Endodermal cell (in vitro differentiated cells): Measurements from ENCODE around the gene SNCAIP. TPM values are rescaled to one million over a fixed set of nuclear protein-coding genes. Genes with fewer than 3 reads are reported as not detected.

ENCODE experiments used
- DNase-seq: peaks from one replicate; pipeline ENCODE4 v3.0.0-alpha.2; 2017
- H3K27ac ChIP-seq: 2 replicates; pipeline ENCODE4 v1.5.1; 2013; ENCODE audit warnings: mild to moderate bottlenecking, low read depth, low read length, moderate library complexity
- H3K27me3 ChIP-seq: 2 replicates; pipeline ENCODE4 v1.6.1; 2013; ENCODE audit warnings: mild to moderate bottlenecking, low read length, moderate library complexity; ENCODE audit not compliant: insufficient read depth, control insufficient read depth, poor library complexity, severe bottlenecking
- H3K36me3 ChIP-seq: 2 replicates; pipeline ENCODE4 v1.7.0; 2013; ENCODE audit warnings: mild to moderate bottlenecking, low read length, moderate library complexity; ENCODE audit not compliant: control insufficient read depth, insufficient read depth
- H3K4me1 ChIP-seq: one replicate; pipeline ENCODE4 v1.7.0; 2013; ENCODE audit warnings: low read length; ENCODE audit not compliant: control insufficient read depth, insufficient read depth
- H3K4me3 ChIP-seq: 2 replicates; pipeline ENCODE4 v1.5.1; 2013; ENCODE audit warnings: mild to moderate bottlenecking, low read length, moderate library complexity
- H3K9ac ChIP-seq: 2 replicates; pipeline ENCODE4 v1.6.1; 2013; ENCODE audit warnings: mild to moderate bottlenecking, low read length, moderate library complexity; ENCODE audit not compliant: poor library complexity, severe bottlenecking; ENCODE audit errors: extremely low read depth
- H3K9me3 ChIP-seq: 2 replicates; pipeline ENCODE4 v1.6.1; 2013; ENCODE audit warnings: mild to moderate bottlenecking, low read length, moderate library complexity; ENCODE audit not compliant: control insufficient read depth
- H3K27ac Mint-ChIP-seq: 2 replicates; pipeline ENCODE4 v1.8.0; 2020; ENCODE audit warnings: mixed read lengths
- H3K27me3 Mint-ChIP-seq: 2 replicates; pipeline ENCODE4 v1.8.0; 2021; ENCODE audit warnings: mild to moderate bottlenecking, mixed read lengths; ENCODE audit not compliant: insufficient read depth
- H3K36me3 Mint-ChIP-seq: 2 replicates; pipeline ENCODE4 v1.8.0; 2020; ENCODE audit warnings: low read depth, mixed read lengths
- H3K4me1 Mint-ChIP-seq: 2 replicates; pipeline ENCODE4 v1.8.0; 2020; ENCODE audit warnings: mixed read lengths
- H3K4me3 Mint-ChIP-seq: 2 replicates; pipeline ENCODE4 v1.8.0; 2020; ENCODE audit warnings: mild to moderate bottlenecking, moderate library complexity, mixed read lengths
- H3K9me3 Mint-ChIP-seq: 2 replicates; pipeline ENCODE4 v1.8.0; 2020; ENCODE audit warnings: mild to moderate bottlenecking, mixed read lengths
- WGBS, 2 experiments: methylation state at CpG; one replicate each; pipeline versions ENCODE4 v1.1.5 to v1.1.7; 2013; ENCODE audit warnings: missing lambda C conversion rate in 2 of 2, mixed read lengths in 1 of 2; ENCODE audit not compliant: insufficient coverage in 1 of 2, insufficient read length in 1 of 2; 5-methylcytosine and 5-hydroxymethylcytosine counted together
- total RNA-seq, 2 donors: library from RNA; stranded (reverse); fragmentation: NEBNext Ultra II Directional in 1 of 2; extraction: Animal tissue kit (Norgen Biotek cat#: 25700) in 1 of 2; gene quantifications; 2 replicates in 1 of 2; 3 replicates in 1 of 2; pipeline ENCODE4 v1.2.1, GENCODE V29; 2021
- TF ChIP-seq, protein P1 (sequence below): fragments of 200-600 bp; sonication (generic); conservative IDR thresholded peaks from 2 replicates; pipeline ENCODE4 v1.5.0; 2021; ENCODE audit warnings: antibody characterized with exemption, mild to moderate bottlenecking

The SNCAIP gene
- total RNA-seq, 2 donors from 2014 or later, result 1.4 to 2.1 TPM

DNA sequence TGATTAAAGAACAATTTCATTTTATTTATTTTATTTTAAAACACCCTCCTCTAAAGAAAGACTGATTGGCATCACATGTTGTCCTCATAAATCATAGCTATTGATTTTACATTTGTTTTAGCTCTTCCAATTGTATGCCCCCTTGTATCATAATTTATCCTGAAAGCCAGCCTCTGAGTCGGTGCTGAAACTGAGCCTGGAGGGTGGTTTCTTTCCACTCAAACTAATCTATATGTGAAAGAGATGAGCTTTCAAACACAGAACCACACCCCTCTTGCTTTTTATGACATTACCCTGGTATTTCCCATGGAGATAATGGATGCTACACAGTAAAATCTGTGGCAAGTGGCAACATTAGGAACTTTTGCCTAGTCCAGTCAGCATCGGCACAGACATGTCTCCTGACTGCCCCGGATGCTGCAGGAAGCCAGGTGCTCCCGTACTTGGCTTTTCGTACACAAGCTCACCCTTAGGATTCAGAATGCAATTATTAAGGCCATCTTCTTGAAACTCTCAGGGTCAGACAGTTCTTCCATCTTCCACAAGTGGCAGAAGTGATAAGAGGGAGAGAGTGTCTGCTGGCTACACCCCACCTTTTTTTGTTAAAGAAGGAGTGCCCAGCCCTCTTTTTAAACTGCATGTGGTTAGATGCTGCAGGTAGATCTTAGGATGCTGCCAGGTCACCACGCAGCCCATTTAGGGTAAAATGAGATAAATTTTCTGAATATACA is 91.1 kb downstream of the SNCAIP start:
- Mint-ChIP-seq H3K4me3 (no peak overlapping the region), H3K27ac (no peak overlapping the region), H3K9me3 (no peaks in the 10 kb centered on the region), H3K27me3 (no peaks in the 10 kb centered on the region), H3K36me3 (no peaks in the 10 kb centered on the region), H3K4me1 (peaks cover 8% of the 10 kb centered on the region)
- no peaks in the 10 kb centered on the region for H3K27me3 ChIP-seq
- H3K27ac ChIP-seq, result no peak overlapping the region
- H3K9ac ChIP-seq, result no peak overlapping the region
- no peaks in the 10 kb centered on the region for H3K9me3 ChIP-seq
- no peak overlapping the region for H3K4me3 ChIP-seq
- no peaks in the 10 kb centered on the region for H3K4me1 ChIP-seq
- 89% methylated on average over 6 of the region's 6 CpGs; no CpG with 5 or more reads in 1 of the 2 experiments for WGBS, 2 experiments
- H3K36me3 ChIP-seq, result no peaks in the 10 kb centered on the region
- no peak for DNase-seq
- TF ChIP-seq, protein P1, sequence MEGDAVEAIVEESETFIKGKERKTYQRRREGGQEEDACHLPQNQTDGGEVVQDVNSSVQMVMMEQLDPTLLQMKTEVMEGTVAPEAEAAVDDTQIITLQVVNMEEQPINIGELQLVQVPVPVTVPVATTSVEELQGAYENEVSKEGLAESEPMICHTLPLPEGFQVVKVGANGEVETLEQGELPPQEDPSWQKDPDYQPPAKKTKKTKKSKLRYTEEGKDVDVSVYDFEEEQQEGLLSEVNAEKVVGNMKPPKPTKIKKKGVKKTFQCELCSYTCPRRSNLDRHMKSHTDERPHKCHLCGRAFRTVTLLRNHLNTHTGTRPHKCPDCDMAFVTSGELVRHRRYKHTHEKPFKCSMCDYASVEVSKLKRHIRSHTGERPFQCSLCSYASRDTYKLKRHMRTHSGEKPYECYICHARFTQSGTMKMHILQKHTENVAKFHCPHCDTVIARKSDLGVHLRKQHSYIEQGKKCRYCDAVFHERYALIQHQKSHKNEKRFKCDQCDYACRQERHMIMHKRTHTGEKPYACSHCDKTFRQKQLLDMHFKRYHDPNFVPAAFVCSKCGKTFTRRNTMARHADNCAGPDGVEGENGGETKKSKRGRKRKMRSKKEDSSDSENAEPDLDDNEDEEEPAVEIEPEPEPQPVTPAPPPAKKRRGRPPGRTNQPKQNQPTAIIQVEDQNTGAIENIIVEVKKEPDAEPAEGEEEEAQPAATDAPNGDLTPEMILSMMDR, result no peak

DNA sequence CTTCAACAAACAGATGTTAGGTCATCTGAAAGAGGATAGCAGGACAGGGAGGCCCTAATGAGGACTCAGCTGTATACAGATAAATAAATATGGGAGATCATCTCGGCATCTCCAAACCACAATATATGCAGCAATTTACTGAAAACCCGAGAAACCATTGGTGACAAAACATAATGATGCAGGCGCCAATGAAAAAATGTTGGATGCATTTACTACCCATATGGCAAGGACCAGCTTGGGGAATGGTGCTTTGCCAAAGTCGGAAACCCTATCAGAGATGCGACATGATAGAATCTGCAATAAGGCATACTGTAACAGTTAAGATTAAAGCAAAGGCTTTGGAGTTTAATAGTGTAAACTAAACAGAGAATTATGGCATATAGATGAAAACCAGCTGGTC is 92.0 kb downstream of the SNCAIP start:
- Mint-ChIP-seq H3K9me3 (no peaks in the 10 kb centered on the region), H3K4me3 (no peak overlapping the region), H3K27me3 (no peaks in the 10 kb centered on the region), H3K27ac (no peak overlapping the region), H3K36me3 (no peaks in the 10 kb centered on the region), H3K4me1 (peaks cover 8% of the 10 kb centered on the region)
- no peaks in the 10 kb centered on the region for H3K36me3 ChIP-seq
- no peaks in the 10 kb centered on the region for H3K4me1 ChIP-seq
- WGBS, 2 experiments, result 89 to 93% methylated on average over 3 to 5 of the region's 5 CpGs
- no peak overlapping the region for H3K9ac ChIP-seq
- DNase-seq, result no peak
- H3K4me3 ChIP-seq, result no peak overlapping the region
- TF ChIP-seq, protein P1, result no peak
- no peak overlapping the region for H3K27ac ChIP-seq
- no peaks in the 10 kb centered on the region for H3K9me3 ChIP-seq
- H3K27me3 ChIP-seq, result no peaks in the 10 kb centered on the region

DNA sequence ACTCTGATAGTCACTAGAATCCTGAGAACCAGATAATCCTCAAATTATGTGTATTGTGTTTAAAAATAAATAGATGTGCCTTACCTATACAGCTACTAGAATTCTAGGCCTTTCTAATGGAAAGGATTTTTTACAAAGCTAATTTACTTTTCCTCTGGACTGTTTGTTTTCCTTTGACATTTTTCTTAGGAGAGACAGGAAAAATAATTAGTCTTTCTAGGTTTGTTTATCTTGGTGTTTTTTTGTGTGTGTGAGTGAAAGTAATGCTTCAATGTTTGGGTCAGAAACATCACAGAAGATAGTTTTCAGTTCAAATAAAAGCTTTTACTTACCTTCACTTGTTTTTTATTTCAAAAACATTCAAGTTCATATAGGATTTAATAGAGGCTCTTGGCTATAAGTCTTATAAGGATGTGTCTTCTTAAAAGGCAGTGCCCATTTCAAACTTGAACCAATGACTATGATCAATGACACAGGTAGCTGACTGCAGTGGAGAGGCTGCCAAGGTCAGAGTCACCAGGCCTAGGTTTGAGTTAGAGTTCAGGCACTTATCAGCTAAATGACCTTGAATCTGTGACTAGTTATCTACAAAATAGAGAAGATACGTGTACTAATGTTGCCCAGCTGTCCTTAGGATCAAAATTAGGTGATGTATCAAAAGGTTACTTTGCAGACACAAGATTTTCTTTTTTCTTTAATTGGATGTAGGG is 92.8 kb downstream of the SNCAIP start:
- no peaks in the 10 kb centered on the region for H3K27me3 Mint-ChIP-seq
- Histone ChIP-seq H3K4me1 (no peaks in the 10 kb centered on the region), H3K27me3 (no peaks in the 10 kb centered on the region), H3K36me3 (no peaks in the 10 kb centered on the region), H3K9ac (no peak overlapping the region), H3K27ac (no peak overlapping the region), H3K9me3 (no peaks in the 10 kb centered on the region), H3K4me3 (no peak overlapping the region)
- H3K4me3 Mint-ChIP-seq, result no peak overlapping the region
- TF ChIP-seq, protein P1, result no peak
- no peaks in the 10 kb centered on the region for H3K36me3 Mint-ChIP-seq
- no peaks in the 10 kb centered on the region for H3K9me3 Mint-ChIP-seq
- peaks cover 8% of the 10 kb centered on the region for H3K4me1 Mint-ChIP-seq
- H3K27ac Mint-ChIP-seq, result no peak overlapping the region
- 90 to 100% methylated on average over 1 of the region's 1 CpG for WGBS, 2 experiments
- no peak for DNase-seq
